ENCODE measurements around the gene EIF2S1.

DNA sequence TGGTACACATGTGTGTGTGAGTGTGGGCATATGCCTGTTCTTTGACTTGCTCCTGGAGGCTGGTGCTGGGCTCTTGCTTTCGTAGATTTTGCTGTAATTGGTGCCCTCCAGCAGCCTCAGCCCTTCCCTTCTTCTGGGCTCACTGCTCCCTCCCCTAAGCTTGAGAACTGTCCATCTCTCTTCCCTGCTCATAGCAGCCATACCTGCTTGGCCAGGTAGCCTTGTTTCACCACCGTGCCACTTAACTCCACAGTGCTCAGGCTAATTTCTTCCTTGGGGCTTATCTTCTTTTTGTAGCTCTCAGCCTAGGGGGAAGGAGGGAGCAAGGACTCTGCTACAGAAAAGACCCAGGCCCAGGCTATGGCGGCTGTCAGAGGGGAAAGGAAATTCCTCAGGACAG is 32.0 kb downstream of the EIF2S1 start:
- TF ChIP-seq CTCF (IDR thresholded peaks at IDR 0.05; ENCODE audit: poor library complexity, severe bottlenecking), result no peak
- TF ChIP-seq, protein P1, sequence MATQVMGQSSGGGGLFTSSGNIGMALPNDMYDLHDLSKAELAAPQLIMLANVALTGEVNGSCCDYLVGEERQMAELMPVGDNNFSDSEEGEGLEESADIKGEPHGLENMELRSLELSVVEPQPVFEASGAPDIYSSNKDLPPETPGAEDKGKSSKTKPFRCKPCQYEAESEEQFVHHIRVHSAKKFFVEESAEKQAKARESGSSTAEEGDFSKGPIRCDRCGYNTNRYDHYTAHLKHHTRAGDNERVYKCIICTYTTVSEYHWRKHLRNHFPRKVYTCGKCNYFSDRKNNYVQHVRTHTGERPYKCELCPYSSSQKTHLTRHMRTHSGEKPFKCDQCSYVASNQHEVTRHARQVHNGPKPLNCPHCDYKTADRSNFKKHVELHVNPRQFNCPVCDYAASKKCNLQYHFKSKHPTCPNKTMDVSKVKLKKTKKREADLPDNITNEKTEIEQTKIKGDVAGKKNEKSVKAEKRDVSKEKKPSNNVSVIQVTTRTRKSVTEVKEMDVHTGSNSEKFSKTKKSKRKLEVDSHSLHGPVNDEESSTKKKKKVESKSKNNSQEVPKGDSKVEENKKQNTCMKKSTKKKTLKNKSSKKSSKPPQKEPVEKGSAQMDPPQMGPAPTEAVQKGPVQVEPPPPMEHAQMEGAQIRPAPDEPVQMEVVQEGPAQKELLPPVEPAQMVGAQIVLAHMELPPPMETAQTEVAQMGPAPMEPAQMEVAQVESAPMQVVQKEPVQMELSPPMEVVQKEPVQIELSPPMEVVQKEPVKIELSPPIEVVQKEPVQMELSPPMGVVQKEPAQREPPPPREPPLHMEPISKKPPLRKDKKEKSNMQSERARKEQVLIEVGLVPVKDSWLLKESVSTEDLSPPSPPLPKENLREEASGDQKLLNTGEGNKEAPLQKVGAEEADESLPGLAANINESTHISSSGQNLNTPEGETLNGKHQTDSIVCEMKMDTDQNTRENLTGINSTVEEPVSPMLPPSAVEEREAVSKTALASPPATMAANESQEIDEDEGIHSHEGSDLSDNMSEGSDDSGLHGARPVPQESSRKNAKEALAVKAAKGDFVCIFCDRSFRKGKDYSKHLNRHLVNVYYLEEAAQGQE (IDR thresholded peaks at IDR 0.05; ENCODE audit: borderline replicate concordance), result no peak
